IMR-90 (cell line): ENCODE results near the gene BRIP1. TPM values are rescaled to one million over a fixed set of nuclear protein-coding genes. Genes with fewer than 3 reads are reported as not detected.

ENCODE experiments used
- ATAC-seq: fragments of 200-7000 bp; cut with Tn5 transposase; 2 replicates; pipeline ENCODE4 v1.9.1; 2020; ENCODE audit warnings: low read depth, mild to moderate bottlenecking, moderate library complexity
- BruUV-seq: library from RNA; stranded (reverse); fragments of 400-500 nt; replicated peaks from 2 replicates; lab custom pipeline; 2021; lab: Mats Ljungman, UMichigan
- CTCF ChIA-PET: fragments of 300-600 bp; formaldehyde crosslinking; extraction: SDS; loops from one replicate; lab custom pipeline; 2021; ENCODE audit warnings: antibody characterized with exemption; lab: Yijun Ruan, JAX
- POLR2A ChIA-PET: fragments of 300-600 bp; sonication (Branson Sonifier 250); formaldehyde crosslinking; loops from one replicate; lab custom pipeline; 2022; ENCODE audit warnings: antibody characterized with exemption; ENCODE audit not compliant: unreplicated experiment; lab: Charles Lee
- DNase-seq: peaks from one replicate; pipeline ENCODE4 v3.0.0; 2013
- H2AFZ ChIP-seq: replicated peaks from 2 replicates; pipeline ENCODE3; 2013; ENCODE audit warnings: low read length, mild to moderate bottlenecking; ENCODE audit not compliant: poor library complexity
- H2AK5ac ChIP-seq: 2 replicates; pipeline ENCODE4 v1.6.1; 2013; ENCODE audit warnings: low read depth, low read length, inconsistent platforms
- H2AK9ac ChIP-seq: replicated peaks from 2 replicates; pipeline ENCODE3; 2013; ENCODE audit warnings: mild to moderate bottlenecking, low read depth, low read length, moderate library complexity; ENCODE audit not compliant: poor library complexity
- H2BK120ac ChIP-seq: 2 replicates; pipeline ENCODE4 v1.6.1; 2013; ENCODE audit warnings: low read depth, low read length, inconsistent platforms
- H2BK15ac ChIP-seq: 3 replicates; pipeline ENCODE4 v1.6.1; 2013; ENCODE audit warnings: low read depth, low read length, inconsistent platforms
- H2BK20ac ChIP-seq: 2 replicates; pipeline ENCODE4 v1.6.1; 2013; ENCODE audit warnings: low read depth, mild to moderate bottlenecking, inconsistent platforms, low read length, moderate library complexity
- H2BK5ac ChIP-seq: 2 replicates; pipeline ENCODE4 v1.6.1; 2013; ENCODE audit warnings: mild to moderate bottlenecking, low read depth, low read length, inconsistent platforms; ENCODE audit not compliant: poor library complexity, severe bottlenecking
- H3K14ac ChIP-seq: replicated peaks from 2 replicates; pipeline ENCODE4 v1.6.1; 2013; ENCODE audit warnings: low read depth, low read length, inconsistent platforms
- H3K18ac ChIP-seq: 2 replicates; pipeline ENCODE4 v1.6.1; 2013; ENCODE audit warnings: low read depth, low read length, control low read depth
- H3K23ac ChIP-seq: 2 replicates; pipeline ENCODE4 v1.6.1; 2013; ENCODE audit warnings: low read depth, low read length, inconsistent platforms
- H3K27ac ChIP-seq: 2 replicates; pipeline ENCODE4 v1.5.1; 2013; ENCODE audit warnings: mild to moderate bottlenecking, control low read depth, low read length; ENCODE audit not compliant: insufficient read depth
- H3K27me3 ChIP-seq: 2 replicates; pipeline ENCODE4 v1.6.1; 2013; ENCODE audit warnings: low read length; ENCODE audit not compliant: control insufficient read depth, insufficient read depth
- H3K36me3 ChIP-seq: 2 replicates; pipeline ENCODE4 v1.6.1; 2013; ENCODE audit warnings: low read length, mixed read lengths; ENCODE audit not compliant: control insufficient read depth, insufficient read depth
- H3K4ac ChIP-seq: 2 replicates; pipeline ENCODE4 v1.6.1; 2013; ENCODE audit warnings: low read depth, low read length, inconsistent platforms
- H3K4me1 ChIP-seq: 2 replicates; pipeline ENCODE4 v1.6.1; 2013; ENCODE audit warnings: low read length, mixed read lengths; ENCODE audit not compliant: control insufficient read depth, insufficient read depth
- H3K4me2 ChIP-seq: 2 replicates; pipeline ENCODE4 v1.6.1; 2013; ENCODE audit warnings: low read depth, mild to moderate bottlenecking, control low read depth, low read length, moderate library complexity
- H3K4me3 ChIP-seq: 2 replicates; pipeline ENCODE4 v1.5.1; 2013; ENCODE audit warnings: low read depth, mild to moderate bottlenecking, control low read depth, low read length, moderate library complexity; ENCODE audit not compliant: insufficient read depth
- H3K56ac ChIP-seq: 2 replicates; pipeline ENCODE4 v1.6.1; 2013; ENCODE audit warnings: low read length, inconsistent platforms; ENCODE audit not compliant: insufficient read depth; ENCODE audit errors: extremely low read depth
- H3K79me1 ChIP-seq, 2 experiments: 2 replicates each; pipeline ENCODE4 v1.6.1; 2013; ENCODE audit warnings: low read length in 2 of 2, inconsistent platforms in 1 of 2, low read depth in 1 of 2
- H3K9ac ChIP-seq: 2 replicates; pipeline ENCODE4 v1.6.1; 2013; ENCODE audit warnings: low read depth, low read length, control low read depth
- H3K9me1 ChIP-seq: 2 replicates; pipeline ENCODE4 v1.6.1; 2013; ENCODE audit warnings: low read length, inconsistent platforms; ENCODE audit not compliant: insufficient read depth
- H3K9me3 ChIP-seq: 2 replicates; pipeline ENCODE4 v1.6.1; 2013; ENCODE audit warnings: low read length; ENCODE audit not compliant: control insufficient read depth, insufficient read depth
- H4K20me1 ChIP-seq: 2 replicates; pipeline ENCODE4 v1.6.1; 2013; ENCODE audit warnings: low read length, inconsistent platforms; ENCODE audit not compliant: insufficient read depth
- H4K5ac ChIP-seq: 2 replicates; pipeline ENCODE4 v1.6.1; 2013; ENCODE audit warnings: mild to moderate bottlenecking, low read depth, low read length, control low read depth
- H4K8ac ChIP-seq, 2 experiments: 2 replicates each; pipeline ENCODE4 v1.6.1; 2013; ENCODE audit warnings: low read depth in 2 of 2, low read length in 2 of 2, control low read depth in 1 of 2, inconsistent platforms in 1 of 2
- H4K91ac ChIP-seq: 2 replicates; pipeline ENCODE4 v1.6.1; 2013; ENCODE audit warnings: low read depth, low read length, inconsistent platforms; ENCODE audit not compliant: insufficient read depth
- FOS ChIP-seq: fragments of 150-350 bp; IDR thresholded peaks from 2 replicates; pipeline ENCODE4 v1.6.1; 2016; ENCODE audit warnings: low read depth, low read length
- MAFK ChIP-seq: IDR thresholded peaks from 2 replicates; pipeline ENCODE4 v1.6.1; 2012; ENCODE audit warnings: low read depth, low read length, improper control_type of control experiment
- MAZ ChIP-seq: IDR thresholded peaks from 2 replicates; pipeline ENCODE4 v1.6.1; 2012; ENCODE audit warnings: low read depth, mild to moderate bottlenecking, low read length, improper control_type of control experiment, moderate library complexity, borderline replicate concordance
- NFE2L2 ChIP-seq: fragments of 150-350 bp; IDR thresholded peaks from 2 replicates; pipeline ENCODE4 v1.6.1; 2016; ENCODE audit warnings: low read depth, mild to moderate bottlenecking, low read length
- POLR2A ChIP-seq: IDR thresholded peaks from 2 replicates; pipeline ENCODE4 v1.6.1; 2012; ENCODE audit warnings: mild to moderate bottlenecking, low read depth, low read length
- RAD21 ChIP-seq: IDR thresholded peaks from 2 replicates; pipeline ENCODE4 v1.6.1; 2012; ENCODE audit warnings: low read length, improper control_type of control experiment
- RCOR1 ChIP-seq: IDR thresholded peaks from 2 replicates; pipeline ENCODE4 v1.6.1; 2012; ENCODE audit warnings: mild to moderate bottlenecking, low read length, improper control_type of control experiment; ENCODE audit not compliant: insufficient replicate concordance
- SMC3 ChIP-seq: fragments of 150-350 bp; IDR thresholded peaks from 2 replicates; pipeline ENCODE4 v1.6.1; 2016; ENCODE audit warnings: low read depth, mild to moderate bottlenecking, antibody characterized with exemption, low read length, moderate library complexity
- dilution Hi-C: fragments of 300-500 bp; cut with HindIII; formaldehyde crosslinking; loops from one replicate; pipeline ENCODE4 v1.14.3; 2018; ENCODE audit warnings: low sequenced_read_pairs; ENCODE audit not compliant: unreplicated experiment
- in situ Hi-C: fragments of 300-500 bp; cut with MboI; formaldehyde crosslinking; loops from 3 replicates; pipeline ENCODE4 v1.14.3; 2019; ENCODE audit warnings: low sequenced_read_pairs, inconsistent platforms, mixed read lengths
- intact Hi-C: fragments of 100-400 bp; cut with micrococcal nuclease; formaldehyde crosslinking; loops from 2 replicates; pipeline ENCODE4 v1.10.0; 2022
- polyA plus RNA-seq, 3 experiments: library from polyadenylated mRNA; depleted of rRNA; stranded (reverse); fragments of >200 nt; gene quantifications; 2 replicates each; pipeline ENCODE4 v1.2.3, GENCODE V29; 2012; ENCODE audit warnings: low replicate concordance in 1 of 3
- total RNA-seq: library from RNA; depleted of rRNA; stranded (reverse); fragments of >200 nt; gene quantifications from 2 replicates; pipeline ENCODE4 v1.2.3, GENCODE V29; 2012
- TF ChIP-seq, protein P1 (sequence below): conservative IDR thresholded peaks from 2 replicates; pipeline ENCODE4 v1.5.1; 2012; ENCODE audit warnings: mild to moderate bottlenecking, low read depth, low read length, improper control_type of control experiment
- TF ChIP-seq, protein P2 (sequence below): fragments of 150-350 bp; IDR thresholded peaks from 2 replicates; pipeline ENCODE4 v1.6.1; 2016; ENCODE audit warnings: low read depth, mild to moderate bottlenecking, low read length, moderate library complexity, borderline replicate concordance

The BRIP1 gene
- total and polyA plus RNA-seq, 2 of the 4 experiments (the other 2 are of a cell fraction) = 6.1 to 19.7 TPM

DNA sequence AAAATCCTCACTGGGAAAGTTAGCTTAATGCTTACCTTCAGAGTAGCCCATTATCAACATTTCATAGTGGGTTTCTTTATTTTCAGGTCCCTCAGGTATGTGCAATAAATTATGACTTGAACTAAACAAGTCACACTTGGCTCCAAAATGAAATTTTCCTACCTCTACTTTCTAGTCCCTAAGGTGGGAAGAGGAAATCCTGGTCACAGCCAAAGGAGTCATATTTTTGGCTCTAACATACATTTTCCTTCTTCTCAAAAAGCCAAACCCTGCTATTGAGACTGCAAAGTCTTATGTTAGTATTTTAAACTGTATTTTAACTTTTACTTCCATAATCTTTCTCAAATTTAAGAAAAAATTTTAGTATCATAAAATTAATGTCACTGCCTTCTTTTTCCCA is 128.9 kb downstream of the BRIP1 start:
- no peak for ATAC-seq
- Histone ChIP-seq H2AFZ (no peak overlapping the region), H4K91ac (no peak overlapping the region), H2BK5ac (no peak overlapping the region), H3K4ac (no peak overlapping the region), H3K27ac (no peak overlapping the region), H3K9ac (no peak overlapping the region), H3K36me3 (peaks cover 5% of the 10 kb centered on the region; the same call in 1 of the 2 replicates), H3K9me3 (peaks cover 4% of the 10 kb centered on the region; the same call in 1 of the 2 replicates), H3K18ac (no peak overlapping the region), H2BK20ac (no peak overlapping the region), H2AK5ac (no peak overlapping the region), H3K56ac (no peak overlapping the region), H3K4me2 (no peak overlapping the region), H3K79me1 (peaks cover 0 to 4% of the 10 kb centered on the region in 2 experiments; a peak in 3 of 4 replicates), H2BK120ac (no peak overlapping the region), H3K4me1 (no peaks in the 10 kb centered on the region), H3K4me3 (no peak overlapping the region), H3K23ac (no peak overlapping the region), H4K20me1 (no peaks in the 10 kb centered on the region), H4K8ac (no peak overlapping the region), H3K9me1 (no peaks in the 10 kb centered on the region), H2AK9ac (no peak overlapping the region), H3K27me3 (no peaks in the 10 kb centered on the region), H2BK15ac (no peak overlapping the region), H4K5ac (no peak overlapping the region), H3K14ac (no peak overlapping the region)
- dilution Hi-C loops = no loop called here
- POLR2A ChIA-PET = interaction anchor here (0.5 kb wide), 1 partner anchor 332 kb away, joined by 3 read pairs; no protein-coding TSS in a partner anchor
- DNase-seq = no peak
- in situ Hi-C loops = no loop called here
- intact Hi-C loops = no loop called here
- CTCF ChIA-PET = no interaction called here
- no peak for TF ChIP-seq MAFK
- no peak for TF ChIP-seq RCOR1
- no peak for TF ChIP-seq MAZ
- TF ChIP-seq POLR2A = no peak
- TF ChIP-seq, protein P1, sequence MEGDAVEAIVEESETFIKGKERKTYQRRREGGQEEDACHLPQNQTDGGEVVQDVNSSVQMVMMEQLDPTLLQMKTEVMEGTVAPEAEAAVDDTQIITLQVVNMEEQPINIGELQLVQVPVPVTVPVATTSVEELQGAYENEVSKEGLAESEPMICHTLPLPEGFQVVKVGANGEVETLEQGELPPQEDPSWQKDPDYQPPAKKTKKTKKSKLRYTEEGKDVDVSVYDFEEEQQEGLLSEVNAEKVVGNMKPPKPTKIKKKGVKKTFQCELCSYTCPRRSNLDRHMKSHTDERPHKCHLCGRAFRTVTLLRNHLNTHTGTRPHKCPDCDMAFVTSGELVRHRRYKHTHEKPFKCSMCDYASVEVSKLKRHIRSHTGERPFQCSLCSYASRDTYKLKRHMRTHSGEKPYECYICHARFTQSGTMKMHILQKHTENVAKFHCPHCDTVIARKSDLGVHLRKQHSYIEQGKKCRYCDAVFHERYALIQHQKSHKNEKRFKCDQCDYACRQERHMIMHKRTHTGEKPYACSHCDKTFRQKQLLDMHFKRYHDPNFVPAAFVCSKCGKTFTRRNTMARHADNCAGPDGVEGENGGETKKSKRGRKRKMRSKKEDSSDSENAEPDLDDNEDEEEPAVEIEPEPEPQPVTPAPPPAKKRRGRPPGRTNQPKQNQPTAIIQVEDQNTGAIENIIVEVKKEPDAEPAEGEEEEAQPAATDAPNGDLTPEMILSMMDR = no peak
- no peak for TF ChIP-seq RAD21
- no peak for TF ChIP-seq NFE2L2
- no peak for TF ChIP-seq FOS
- TF ChIP-seq, protein P2, sequence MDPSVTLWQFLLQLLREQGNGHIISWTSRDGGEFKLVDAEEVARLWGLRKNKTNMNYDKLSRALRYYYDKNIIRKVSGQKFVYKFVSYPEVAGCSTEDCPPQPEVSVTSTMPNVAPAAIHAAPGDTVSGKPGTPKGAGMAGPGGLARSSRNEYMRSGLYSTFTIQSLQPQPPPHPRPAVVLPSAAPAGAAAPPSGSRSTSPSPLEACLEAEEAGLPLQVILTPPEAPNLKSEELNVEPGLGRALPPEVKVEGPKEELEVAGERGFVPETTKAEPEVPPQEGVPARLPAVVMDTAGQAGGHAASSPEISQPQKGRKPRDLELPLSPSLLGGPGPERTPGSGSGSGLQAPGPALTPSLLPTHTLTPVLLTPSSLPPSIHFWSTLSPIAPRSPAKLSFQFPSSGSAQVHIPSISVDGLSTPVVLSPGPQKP = no peak
- no peak for TF ChIP-seq SMC3
- BruUV-seq = no TSS peak
